Endodermal cell (in vitro differentiated cells): ENCODE measurements around the gene YRDC. TPM values are rescaled to one million over a fixed set of nuclear protein-coding genes. Genes with fewer than 3 reads are reported as not detected.

ENCODE experiments used
- DNase-seq: peaks from one replicate; pipeline ENCODE4 v3.0.0-alpha.2; 2017
- H3K27ac ChIP-seq: 2 replicates; pipeline ENCODE4 v1.5.1; 2013; ENCODE audit warnings: mild to moderate bottlenecking, low read depth, low read length, moderate library complexity
- H3K27me3 ChIP-seq: 2 replicates; pipeline ENCODE4 v1.6.1; 2013; ENCODE audit warnings: mild to moderate bottlenecking, low read length, moderate library complexity; ENCODE audit not compliant: insufficient read depth, control insufficient read depth, poor library complexity, severe bottlenecking
- H3K36me3 ChIP-seq: 2 replicates; pipeline ENCODE4 v1.7.0; 2013; ENCODE audit warnings: mild to moderate bottlenecking, low read length, moderate library complexity; ENCODE audit not compliant: control insufficient read depth, insufficient read depth
- H3K4me1 ChIP-seq: one replicate; pipeline ENCODE4 v1.7.0; 2013; ENCODE audit warnings: low read length; ENCODE audit not compliant: control insufficient read depth, insufficient read depth
- H3K4me3 ChIP-seq: 2 replicates; pipeline ENCODE4 v1.5.1; 2013; ENCODE audit warnings: mild to moderate bottlenecking, low read length, moderate library complexity
- H3K9ac ChIP-seq: 2 replicates; pipeline ENCODE4 v1.6.1; 2013; ENCODE audit warnings: mild to moderate bottlenecking, low read length, moderate library complexity; ENCODE audit not compliant: poor library complexity, severe bottlenecking; ENCODE audit errors: extremely low read depth
- H3K9me3 ChIP-seq: 2 replicates; pipeline ENCODE4 v1.6.1; 2013; ENCODE audit warnings: mild to moderate bottlenecking, low read length, moderate library complexity; ENCODE audit not compliant: control insufficient read depth
- H3K27ac Mint-ChIP-seq: 2 replicates; pipeline ENCODE4 v1.8.0; 2020; ENCODE audit warnings: mixed read lengths
- H3K27me3 Mint-ChIP-seq: 2 replicates; pipeline ENCODE4 v1.8.0; 2021; ENCODE audit warnings: mild to moderate bottlenecking, mixed read lengths; ENCODE audit not compliant: insufficient read depth
- H3K36me3 Mint-ChIP-seq: 2 replicates; pipeline ENCODE4 v1.8.0; 2020; ENCODE audit warnings: low read depth, mixed read lengths
- H3K4me1 Mint-ChIP-seq: 2 replicates; pipeline ENCODE4 v1.8.0; 2020; ENCODE audit warnings: mixed read lengths
- H3K4me3 Mint-ChIP-seq: 2 replicates; pipeline ENCODE4 v1.8.0; 2020; ENCODE audit warnings: mild to moderate bottlenecking, moderate library complexity, mixed read lengths
- H3K9me3 Mint-ChIP-seq: 2 replicates; pipeline ENCODE4 v1.8.0; 2020; ENCODE audit warnings: mild to moderate bottlenecking, mixed read lengths
- CTCF ChIP-seq: fragments of 200-600 bp; sonication (generic); conservative IDR thresholded peaks from 2 replicates; pipeline ENCODE4 v1.5.0; 2021; ENCODE audit warnings: antibody characterized with exemption, mild to moderate bottlenecking
- WGBS, 2 experiments: methylation state at CpG; one replicate each; pipeline versions ENCODE4 v1.1.5 to v1.1.7; 2013; ENCODE audit warnings: missing lambda C conversion rate in 2 of 2, mixed read lengths in 1 of 2; ENCODE audit not compliant: insufficient coverage in 1 of 2, insufficient read length in 1 of 2; 5-methylcytosine and 5-hydroxymethylcytosine counted together
- total RNA-seq, 2 donors: library from RNA; stranded (reverse); fragmentation: NEBNext Ultra II Directional in 1 of 2; extraction: Animal tissue kit (Norgen Biotek cat#: 25700) in 1 of 2; gene quantifications; 2 replicates in 1 of 2; 3 replicates in 1 of 2; pipeline ENCODE4 v1.2.1, GENCODE V29; 2021

The YRDC gene
- total RNA-seq, 2 donors from 2014 or later, result 21.0 to 21.1 TPM

- DNase-seq, result no peak
- Histone ChIP-seq H3K36me3 (peaks cover 10% of the 10 kb centered on the region), H3K4me3 (no peak overlapping the region), H3K9ac (no peak overlapping the region), H3K4me1 (no peaks in the 10 kb centered on the region), H3K9me3 (no peaks in the 10 kb centered on the region), H3K27me3 (no peaks in the 10 kb centered on the region), H3K27ac (no peak overlapping the region)
- TF ChIP-seq CTCF, result no peak
- Mint-ChIP-seq H3K4me3 (no peak overlapping the region), H3K4me1 (no peaks in the 10 kb centered on the region), H3K27me3 (no peaks in the 10 kb centered on the region), H3K36me3 (peaks cover 17% of the 10 kb centered on the region), H3K9me3 (no peaks in the 10 kb centered on the region), H3K27ac (no peak overlapping the region)
- WGBS, 2 experiments, result 83 to 90% methylated on average over 2 of the region's 2 CpGs
Observed at GRCh38 chr1:37851782-37852210, 43.8 kb upstream of the YRDC start.

GRCh38 chr1:37851262-37851661 is 43.3 kb upstream of the YRDC start:
- Histone ChIP-seq H3K27me3 (no peaks in the 10 kb centered on the region), H3K4me1 (no peaks in the 10 kb centered on the region), H3K9me3 (no peaks in the 10 kb centered on the region), H3K4me3 (no peak overlapping the region), H3K9ac (no peak overlapping the region), H3K36me3 (peaks cover 8% of the 10 kb centered on the region), H3K27ac (no peak overlapping the region)
- DNase-seq, result no peak
- no peaks in the 10 kb centered on the region for H3K4me1 Mint-ChIP-seq
- no peak for TF ChIP-seq CTCF
- no peak overlapping the region for H3K4me3 Mint-ChIP-seq
- H3K9me3 Mint-ChIP-seq, result no peaks in the 10 kb centered on the region
- H3K27me3 Mint-ChIP-seq, result no peaks in the 10 kb centered on the region
- no peak overlapping the region for H3K27ac Mint-ChIP-seq
- H3K36me3 Mint-ChIP-seq, result peaks cover 15% of the 10 kb centered on the region

DNA sequence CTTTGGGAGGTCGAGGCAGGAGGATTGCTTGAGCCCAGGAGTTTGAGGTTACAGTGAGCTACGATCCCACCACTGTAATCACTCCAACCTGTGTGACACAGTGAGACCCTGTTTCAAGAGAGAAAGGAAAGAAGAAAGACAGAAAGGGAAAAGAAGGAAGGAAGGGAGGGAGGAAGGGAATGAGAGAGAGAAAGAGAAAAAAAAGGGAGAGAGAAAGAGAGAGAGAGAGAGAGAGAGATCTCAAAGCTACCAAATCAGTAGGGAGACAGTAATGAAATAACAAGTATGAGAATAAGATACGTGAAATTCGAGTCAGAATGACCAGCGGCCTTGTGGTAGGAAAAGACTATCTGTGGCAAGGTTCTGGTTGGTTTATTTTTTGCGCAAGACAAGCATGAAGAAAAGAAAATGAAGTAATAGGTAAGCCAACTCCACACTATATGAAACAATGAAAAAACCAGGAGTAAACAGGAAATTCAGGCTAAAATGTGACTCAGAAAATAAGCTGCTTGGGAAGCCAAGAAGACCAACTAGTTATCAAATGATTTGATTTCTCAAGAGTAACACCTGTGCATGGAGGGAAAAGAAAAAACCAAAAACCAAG is 42.4 kb upstream of the YRDC start:
- H3K4me3 ChIP-seq, result no peak overlapping the region
- DNase-seq, result no peak
- no peak for TF ChIP-seq CTCF
- no peak overlapping the region for H3K9ac ChIP-seq
- WGBS, 2 experiments, result 86 to 95% methylated on average over 4 to 5 of the region's 6 CpGs
- peaks cover 6% of the 10 kb centered on the region for H3K36me3 ChIP-seq
- H3K36me3 Mint-ChIP-seq, result peaks cover 19% of the 10 kb centered on the region
- H3K4me1 ChIP-seq, result no peaks in the 10 kb centered on the region
- H3K27me3 ChIP-seq, result no peaks in the 10 kb centered on the region
- H3K27ac ChIP-seq, result no peak overlapping the region
- H3K9me3 ChIP-seq, result no peaks in the 10 kb centered on the region
- H3K4me3 Mint-ChIP-seq, result no peak overlapping the region
- H3K27me3 Mint-ChIP-seq, result no peaks in the 10 kb centered on the region
- no peak overlapping the region for H3K27ac Mint-ChIP-seq
- H3K4me1 Mint-ChIP-seq, result no peaks in the 10 kb centered on the region
- no peaks in the 10 kb centered on the region for H3K9me3 Mint-ChIP-seq
